HG03565 (cell line): Measurements from ENCODE around the gene PRPF40B.
"Not testable (repeated sequence)": the region's sequence is repeated elsewhere in the genome, so short reads cannot be mapped to it uniquely, and the experiment has no call there.

Source experiments
- ATAC-seq: cut with Tn5 transposase; IDR thresholded peaks from one replicate; pipeline ENCODE4 v1.9.1; 2021; ENCODE audit warnings: mild to moderate bottlenecking, moderate library complexity; ENCODE audit not compliant: unreplicated experiment

Gene PRPF40B

DNA sequence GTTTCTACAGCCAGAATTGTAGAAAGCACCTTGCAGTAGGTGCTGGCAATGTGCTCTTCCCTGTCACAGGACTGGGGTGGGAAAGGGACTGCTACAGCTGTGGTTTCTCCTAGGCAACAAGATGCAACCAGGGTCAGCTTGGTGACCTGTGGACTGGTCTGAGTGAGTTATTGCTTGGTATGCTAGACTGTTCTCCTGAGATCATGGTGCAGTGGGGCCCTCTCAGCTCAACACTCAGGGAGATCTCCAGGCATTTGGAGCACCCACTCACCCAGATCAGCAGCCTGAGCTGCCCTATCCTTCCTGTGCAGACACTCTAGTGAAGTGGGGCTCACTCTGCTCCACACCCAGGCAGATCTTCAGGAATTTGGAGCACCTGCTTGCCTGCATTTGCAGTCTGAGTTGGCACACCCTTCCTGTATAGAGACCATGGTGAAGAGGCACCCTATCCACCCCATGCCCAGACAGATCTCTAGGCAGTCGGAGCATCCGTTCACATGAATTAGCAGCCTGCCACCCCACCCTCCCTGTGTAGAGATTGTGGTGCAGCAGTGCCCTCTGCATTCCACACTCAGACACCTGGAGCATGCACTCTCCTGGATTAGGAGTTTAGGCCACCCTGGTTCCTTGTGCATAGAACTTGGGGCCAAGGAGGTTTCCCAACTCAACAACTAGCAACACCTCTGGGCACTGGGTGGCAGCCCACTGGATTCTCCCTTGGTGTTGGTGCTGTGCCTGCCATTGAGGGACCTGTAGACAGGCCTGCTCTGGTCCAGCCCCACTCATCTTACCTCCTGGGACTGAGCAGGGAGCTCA, 14.1 kb upstream of the PRPF40B start:
- ATAC-seq: no peak

DNA sequence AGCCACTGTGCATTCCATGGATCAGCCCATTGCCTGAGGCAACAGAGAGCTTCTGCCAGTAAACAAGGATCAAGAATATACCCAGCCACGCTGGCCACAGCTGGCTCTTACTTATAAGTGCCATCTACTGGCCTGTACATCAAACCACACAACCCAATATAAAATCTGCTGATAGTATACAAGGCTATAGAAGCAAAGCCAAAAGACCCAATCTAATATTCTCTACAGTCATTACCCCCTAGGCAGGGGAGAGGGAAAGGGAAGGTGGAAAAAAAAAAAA, 13.5 kb upstream of the PRPF40B start:
- ATAC-seq: no peak

DNA sequence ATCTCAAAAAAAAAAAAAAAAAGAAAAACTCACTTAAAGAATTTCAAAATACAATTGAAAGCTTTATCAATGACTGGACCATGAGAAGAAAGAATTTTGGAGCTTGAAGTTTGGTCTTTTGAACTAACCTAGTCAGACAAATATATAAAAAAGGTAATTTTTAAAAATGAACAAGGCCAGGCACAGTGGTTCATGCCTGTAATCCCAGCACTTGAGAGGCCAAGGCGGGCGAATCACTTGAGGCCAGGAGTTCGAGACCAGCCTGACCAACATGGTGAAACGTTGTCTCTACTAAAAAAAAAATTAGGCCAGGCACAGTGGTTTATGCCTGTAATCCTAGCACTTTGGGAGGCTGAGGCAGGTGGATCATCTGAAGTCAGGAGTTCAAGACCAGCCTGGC, 12.6 kb upstream of the PRPF40B start:
- ATAC-seq: not testable (repeated sequence)

DNA sequence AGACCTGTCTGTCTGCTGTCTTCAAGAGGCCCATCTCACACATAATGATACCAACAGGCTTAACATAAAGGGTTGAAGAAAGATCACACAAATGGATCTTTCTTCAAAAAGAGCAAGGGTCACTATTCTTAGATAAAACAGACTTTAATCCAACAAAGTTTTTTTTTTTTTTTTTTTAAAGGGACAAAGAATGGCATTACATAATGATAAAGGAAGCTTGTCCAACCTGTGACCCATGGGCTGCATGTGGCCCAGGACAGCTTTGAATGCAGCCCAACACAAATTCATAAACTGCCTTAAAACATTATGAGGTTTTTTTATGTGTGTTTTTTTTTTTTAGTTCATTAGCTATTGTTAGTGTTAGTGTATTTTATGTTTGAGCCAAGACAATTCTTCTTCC, 11.2 kb upstream of the PRPF40B start:
- no peak for ATAC-seq

DNA sequence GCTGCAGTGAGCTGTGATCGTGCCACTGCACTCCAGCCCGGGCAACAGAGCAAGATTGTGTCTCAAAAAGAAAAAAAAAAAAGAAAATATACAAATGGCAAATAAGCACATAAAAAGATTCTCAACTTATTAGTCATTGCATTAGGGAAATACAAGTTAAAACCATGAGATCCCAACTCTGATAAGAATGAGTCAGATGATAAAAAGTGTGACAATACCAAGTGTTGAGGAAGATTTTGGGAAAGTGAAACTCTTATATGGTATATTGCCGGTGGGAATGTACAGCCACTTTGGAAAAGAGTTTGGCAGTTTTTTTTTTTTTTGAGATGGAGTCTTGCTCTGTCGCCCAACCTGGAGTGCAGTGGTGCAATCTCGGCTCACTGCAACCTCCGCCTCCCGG, 7.6 kb upstream of the PRPF40B start:
- ATAC-seq: no peak

DNA sequence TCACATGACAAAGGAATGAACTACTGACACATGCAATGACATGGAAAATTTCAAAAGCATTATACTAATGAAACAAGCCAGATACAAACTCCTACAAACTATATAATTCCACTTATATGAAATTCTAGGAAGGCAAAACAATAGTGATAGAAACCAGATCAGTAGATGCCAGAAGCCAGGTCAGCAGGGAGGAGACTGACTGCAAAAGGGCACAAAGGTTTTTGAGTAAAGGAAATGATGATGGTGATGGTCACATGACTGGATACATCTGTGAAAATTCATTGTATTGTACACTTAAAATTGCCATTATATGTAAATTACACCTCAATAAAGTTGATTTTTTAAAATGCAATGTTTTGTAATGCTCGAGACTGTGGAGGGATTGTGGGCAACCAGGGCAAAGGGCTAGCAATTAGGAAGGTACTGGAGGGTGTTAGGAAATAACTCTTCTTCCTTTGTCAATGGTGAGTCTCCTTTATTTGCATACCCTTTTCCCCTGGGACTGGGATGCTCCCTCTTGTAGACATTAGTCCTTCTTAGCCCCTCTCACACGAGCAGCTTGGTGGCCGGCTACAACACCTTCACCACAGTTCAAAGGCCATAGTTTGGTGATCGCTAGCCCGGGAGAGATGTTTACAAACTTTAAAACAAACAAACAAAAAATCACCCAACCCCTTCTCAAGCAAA, 6.7 kb upstream of the PRPF40B start:
- ATAC-seq: no peak

DNA sequence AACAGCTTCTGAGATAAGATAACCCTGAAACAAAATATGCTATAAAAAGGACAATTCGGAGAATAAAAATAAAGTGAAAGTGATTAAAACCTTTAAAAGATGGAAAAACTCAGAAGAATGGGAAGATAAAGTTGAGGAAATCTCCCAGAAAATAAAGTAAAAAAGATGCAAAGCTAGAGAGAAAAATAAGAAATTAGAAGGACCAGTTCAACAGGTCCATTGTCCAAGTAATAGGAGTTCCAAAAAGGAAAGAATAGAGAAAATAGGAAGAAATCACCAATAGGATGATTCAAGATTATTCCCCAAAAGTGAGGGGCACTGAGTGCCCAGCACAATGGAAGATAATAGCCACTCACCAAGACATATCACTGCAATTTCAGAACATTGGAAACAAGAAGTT, 4.8 kb upstream of the PRPF40B start:
- no peak for ATAC-seq

DNA sequence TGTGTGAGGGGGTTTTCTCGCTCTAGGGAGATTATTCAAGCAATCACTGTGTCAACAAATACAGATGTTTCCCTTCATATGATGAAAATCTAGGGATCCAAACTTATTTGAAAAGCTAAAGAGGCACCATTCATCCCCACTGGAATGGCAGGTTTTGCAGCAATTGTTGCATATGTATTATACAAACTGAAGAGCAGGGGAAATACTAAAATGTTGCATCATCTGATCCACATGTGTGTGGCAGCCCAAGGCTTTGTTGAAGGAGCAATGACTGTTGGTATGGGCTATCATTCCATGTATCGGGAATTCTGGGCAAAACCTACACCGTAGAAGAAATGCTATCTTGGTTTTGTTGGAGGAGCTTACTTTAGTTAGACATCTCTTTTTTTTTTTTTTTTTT, 4.1 kb upstream of the PRPF40B start:
- no peak for ATAC-seq

DNA sequence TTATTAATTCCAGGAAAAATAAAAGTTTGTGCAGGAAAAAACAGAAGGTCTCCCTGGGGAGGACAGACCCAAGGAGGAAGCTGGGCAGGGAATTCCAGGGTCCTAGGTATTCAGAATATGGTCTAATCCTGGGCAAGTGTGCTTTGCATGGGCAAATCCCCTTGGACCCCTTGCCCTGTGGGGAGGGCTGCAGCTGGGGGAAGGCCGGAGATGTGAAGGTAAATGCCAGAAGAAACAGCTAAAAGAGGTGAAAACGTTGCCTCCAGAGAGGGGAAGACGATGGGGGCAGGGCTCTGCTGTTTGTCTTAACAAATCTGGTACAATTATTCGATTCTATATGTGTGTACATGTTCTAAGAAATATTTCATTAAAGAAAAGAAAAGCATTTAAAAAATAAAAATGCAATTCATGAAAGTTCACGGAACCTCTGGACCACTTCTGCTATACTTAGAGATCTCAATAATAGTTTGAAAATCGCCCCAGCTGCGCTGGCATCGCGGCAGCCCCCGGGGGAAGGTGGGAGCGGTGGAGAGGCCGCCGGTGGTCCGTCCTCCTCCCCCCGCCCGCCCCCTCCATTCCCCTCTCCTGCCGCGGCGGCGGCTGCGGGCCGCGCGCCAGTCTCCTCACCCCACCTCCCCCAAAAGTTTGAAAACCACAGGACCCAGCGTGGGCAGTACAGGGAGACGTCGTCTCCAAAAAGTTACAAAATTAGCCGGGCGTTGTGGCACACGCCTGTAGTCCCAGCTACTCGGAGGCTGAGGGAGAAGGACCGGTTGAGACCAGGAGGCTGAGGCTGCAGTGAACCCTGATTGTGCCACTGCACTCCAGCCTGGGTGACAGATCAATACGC, 1.5 kb upstream of the PRPF40B start:
- ATAC-seq: no peak

DNA sequence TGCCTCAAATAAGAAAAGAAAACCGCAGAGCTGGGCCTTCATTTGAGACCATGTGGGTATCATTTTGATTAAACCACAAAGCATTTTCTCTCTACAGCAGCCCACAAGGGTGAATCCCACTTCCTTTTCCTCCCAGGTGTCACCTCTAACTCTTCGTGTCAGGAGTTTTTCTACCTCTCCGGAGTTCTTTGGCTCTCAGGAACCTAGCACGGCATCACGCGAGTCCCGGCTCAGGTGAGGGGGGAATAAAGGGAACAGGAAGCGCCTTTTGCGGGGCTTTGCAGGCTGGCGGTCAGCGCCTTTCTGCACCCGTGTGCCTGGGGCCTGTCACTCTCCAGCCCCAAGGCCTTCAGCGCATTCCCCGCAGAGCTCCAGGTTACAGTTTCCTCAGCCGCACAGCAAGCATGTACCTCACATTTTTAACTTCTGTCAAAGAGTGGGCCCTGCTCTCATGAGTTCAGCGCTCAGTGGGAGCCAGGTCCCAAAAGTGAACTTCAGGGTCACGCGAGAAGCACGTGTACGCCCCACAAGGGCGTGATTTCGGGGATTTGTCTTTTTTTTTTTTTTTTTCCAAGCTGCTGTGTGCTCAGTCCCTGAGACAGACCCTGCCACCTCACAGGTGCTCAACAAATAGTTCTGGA, 740 bp upstream of the PRPF40B start:
- peak; percentile 14 for ATAC-seq

DNA sequence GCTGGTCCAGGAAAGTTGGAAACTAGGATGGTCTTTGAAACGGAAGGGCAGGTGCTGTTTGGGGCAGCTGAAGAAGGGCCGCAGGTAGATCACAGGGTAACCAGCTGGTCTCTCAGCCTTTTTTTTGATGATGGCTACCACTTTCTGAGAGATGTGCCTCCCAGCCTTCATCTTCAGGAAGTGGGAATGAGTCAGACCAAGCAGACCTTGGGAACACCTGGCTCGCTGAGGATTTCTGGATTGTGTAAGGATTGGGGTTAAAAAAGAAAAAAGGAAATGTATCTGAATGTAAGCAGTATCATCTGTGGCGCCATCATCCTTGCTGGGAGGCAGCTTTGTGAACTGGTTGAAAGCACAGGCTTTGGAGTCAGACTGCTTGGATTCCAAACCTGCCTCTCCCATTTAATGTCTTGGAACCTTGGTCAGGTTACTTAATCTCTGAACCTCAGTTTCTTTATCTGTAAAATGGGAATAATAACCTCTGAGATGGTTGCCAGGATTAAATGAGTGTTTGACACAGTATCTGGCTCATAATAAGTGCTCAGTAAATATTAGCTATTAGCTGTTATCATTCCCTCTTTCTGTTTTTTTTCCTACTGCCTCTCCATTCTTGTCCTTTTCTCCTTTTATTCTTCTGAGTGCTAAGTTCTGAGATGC, 1.7 kb downstream of the PRPF40B start:
- ATAC-seq: no peak

DNA sequence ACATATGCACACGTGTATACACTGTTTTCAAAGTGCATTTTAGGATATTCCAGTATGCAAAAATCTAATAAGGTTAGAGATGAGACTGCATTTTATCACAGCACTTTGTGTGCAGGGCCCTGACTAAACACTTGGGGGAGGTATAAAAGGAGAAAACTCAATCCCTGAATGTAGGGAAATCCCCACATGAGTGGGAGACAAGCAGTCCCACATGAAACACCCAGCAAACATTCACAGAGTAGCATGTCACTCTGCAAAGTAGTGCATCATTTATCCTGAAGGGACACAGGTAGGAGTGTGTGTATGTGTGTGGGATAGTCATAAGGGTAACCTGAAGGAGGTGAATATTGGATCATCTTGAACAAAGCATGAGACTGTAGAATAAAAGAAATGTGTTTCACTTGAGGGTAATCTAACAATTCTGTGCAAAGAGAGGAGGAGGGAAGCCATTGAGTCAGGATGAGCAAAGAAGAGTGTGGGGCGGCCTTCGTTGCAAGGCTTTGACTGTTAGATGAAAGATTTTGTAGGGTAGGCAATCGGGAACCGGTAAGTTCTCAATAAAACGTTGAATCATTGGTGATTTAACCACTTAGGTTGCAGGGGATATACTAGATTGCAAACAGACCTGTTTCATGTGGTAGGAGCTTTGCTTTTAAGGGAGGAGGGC, 2.9 kb downstream of the PRPF40B start:
- ATAC-seq: no peak

DNA sequence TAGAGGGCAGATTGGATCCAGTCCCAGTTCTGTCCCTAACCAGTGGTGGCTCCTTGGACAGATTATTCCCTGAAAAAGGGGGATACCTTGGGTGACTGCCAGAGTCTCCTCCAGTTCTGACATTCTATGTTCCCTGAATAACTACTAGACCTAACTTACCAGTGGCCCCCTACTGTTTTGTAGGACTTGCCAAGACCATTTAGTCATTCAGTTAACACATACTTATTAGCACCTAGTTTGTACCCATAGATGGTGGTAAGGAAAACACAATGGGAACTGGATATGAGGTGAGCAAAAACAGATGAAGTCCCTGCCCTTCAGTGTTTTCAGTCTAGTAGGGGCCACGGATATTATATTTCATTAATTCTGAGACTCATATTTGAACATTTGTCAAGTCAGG, 3.5 kb downstream of the PRPF40B start:
- no peak for ATAC-seq

DNA sequence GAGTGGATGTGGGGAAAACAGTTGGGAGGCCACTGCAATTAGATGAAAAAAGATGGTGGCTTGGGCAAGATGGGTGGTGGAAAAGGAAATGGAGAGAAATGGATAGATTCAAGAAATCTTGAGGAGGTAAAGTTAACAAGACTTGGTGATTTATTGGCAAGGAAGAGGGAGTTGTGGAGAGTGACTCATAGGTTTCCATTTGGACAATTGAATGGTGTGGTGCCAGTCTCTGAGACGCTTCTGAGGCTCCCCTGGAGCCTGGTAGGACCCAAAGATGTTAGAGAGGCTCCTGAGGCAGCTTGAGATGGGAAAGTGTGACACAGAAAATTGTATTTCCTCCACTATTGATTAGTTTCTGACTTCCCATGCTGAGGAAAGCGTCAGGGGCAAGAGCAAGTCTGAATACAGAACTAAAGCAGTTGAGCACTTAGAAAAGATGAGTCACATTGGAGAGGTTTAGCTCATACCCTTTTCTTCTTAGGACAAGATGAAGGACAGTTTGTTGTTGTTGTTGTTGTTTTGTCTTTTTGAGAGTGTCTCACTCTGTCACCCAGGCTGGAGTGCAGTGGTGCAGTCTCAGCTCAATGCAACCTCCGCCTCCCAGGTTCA, 4.5 kb downstream of the PRPF40B start:
- ATAC-seq: no peak

DNA sequence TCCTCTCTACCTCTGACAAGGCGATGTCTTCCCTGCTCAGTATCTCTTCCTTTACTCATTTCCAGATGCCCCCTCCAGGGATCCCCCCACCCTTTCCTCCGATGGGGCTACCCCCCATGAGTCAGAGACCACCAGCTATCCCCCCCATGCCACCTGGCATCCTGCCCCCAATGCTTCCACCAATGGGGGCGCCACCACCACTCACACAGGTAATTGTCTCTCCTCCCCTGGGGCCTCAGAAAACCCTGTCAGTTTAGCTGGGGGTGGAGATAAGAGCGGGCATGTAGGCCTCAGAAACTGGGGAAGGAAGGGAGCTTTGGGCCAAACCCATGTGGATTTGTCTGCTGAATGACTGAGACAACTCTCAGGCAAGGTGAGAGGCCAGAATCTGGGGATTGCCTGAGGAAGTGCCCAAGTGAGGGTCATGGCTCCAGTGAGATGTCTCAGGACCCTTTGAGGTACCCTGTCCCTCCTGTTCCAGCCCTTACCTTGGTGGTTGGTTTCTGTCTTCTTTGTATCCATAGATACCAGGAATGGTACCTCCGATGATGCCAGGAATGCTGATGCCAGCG, 8.1 kb downstream of the PRPF40B start:
- no peak for ATAC-seq

DNA sequence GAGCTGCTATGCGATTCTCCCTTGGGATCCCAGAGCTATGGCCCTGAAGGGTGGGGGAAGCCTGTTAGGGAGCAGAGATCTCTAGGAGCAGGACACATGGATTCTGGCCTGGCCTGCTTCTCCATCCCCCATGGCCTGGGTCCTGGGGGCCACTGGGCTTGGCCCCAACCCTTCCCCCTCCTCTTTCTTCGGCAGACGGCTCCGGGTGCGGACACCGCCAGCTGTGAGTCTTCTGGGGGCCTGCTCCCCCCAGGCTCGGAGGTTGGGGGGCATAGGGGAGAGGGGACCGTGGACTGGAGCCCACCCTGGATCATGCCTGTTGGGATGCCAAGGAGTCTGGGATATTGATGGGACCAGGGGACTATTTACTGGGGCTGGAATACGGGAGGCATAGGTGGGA, 9.0 kb downstream of the PRPF40B start:
- ATAC-seq: no peak

DNA sequence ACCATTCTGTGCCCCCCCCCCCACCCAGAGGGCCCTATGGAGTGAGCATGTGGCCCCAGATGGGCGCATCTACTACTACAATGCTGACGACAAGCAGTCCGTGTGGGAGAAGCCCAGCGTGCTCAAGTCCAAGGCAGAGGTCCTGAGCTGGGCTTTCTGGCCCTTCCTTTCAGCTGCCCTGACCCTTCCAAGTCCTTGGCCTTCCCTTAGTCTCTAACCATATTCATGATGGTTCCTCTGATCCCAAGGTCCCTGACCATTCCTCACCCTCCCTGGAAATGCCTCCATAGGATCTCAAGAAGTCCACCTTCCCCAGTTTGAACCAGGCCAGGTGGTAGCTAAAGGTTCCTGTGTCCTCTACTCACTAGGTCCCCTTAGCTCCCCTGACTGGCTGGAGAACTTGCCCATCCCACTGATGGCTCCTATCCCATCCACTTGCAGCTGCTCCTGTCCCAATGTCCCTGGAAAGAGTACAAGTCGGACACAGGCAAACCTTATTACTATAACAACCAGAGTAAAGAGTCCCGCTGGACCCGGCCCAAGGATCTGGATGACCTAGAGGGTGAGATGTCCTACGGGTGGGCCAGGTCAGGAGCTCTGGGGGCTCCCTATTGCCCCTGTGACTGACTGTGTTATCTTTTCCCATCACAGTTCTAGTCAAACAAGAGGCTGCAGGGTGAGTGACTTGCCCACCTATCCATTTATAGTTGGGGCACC, 9.8 kb downstream of the PRPF40B start:
- no peak for ATAC-seq

DNA sequence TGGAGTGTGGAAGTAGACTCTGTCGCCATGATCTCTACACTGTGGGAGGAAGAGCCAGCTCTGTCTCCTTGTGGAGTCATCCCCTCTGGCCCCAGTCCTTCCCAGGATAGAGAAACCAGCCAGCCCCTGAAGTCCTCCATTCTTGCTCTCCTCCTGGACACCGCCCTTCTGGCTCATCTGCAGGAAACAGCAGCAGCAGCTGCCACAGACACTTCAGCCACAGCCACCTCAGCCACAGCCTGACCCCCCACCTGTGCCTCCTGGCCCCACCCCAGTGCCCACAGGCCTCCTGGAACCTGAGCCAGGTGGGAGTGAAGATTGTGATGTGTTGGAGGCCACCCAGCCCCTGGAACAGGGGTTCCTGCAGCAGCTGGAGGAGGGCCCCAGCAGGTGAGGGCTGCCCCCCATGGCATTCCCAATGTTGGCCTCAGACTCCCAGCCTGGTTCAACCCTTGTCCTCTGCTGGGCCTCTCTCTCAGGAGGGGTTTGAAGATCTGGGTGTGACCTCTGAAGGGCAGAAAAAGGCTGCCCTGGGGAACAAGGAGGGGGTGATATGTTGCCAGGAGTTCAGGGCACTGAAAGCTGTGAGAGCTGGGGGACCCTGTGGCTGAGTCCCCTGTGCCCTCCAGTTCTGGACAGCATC, 10.5 kb downstream of the PRPF40B start:
- no peak for ATAC-seq
